Kidney (tissue), 14 donors: ENCODE measurements around the gene SUPT4H1. TPM values are rescaled to one million over a fixed set of nuclear protein-coding genes. Genes with fewer than 3 reads are reported as not detected.

Source experiments
- DNase-seq, 5 donors: peaks; one replicate each; pipeline ENCODE4 v3.0.0-alpha.2; 2013 to 2020
- FAIRE-seq: peaks from 2 replicates; lab custom pipeline; 2012; peaks lifted over from hg19 to GRCh38; lab: Jason Lieb, UNC
- H3K27ac ChIP-seq, 2 donors: one replicate each; pipeline ENCODE4 v1.7.0; 2013; ENCODE audit warnings: low read depth in 2 of 2, low read length in 2 of 2, inconsistent platforms in 1 of 2
- H3K27me3 ChIP-seq: one replicate; pipeline ENCODE4 v1.7.1; 2013; ENCODE audit warnings: low read length, inconsistent platforms; ENCODE audit not compliant: control insufficient read depth, insufficient read depth
- H3K36me3 ChIP-seq, 3 donors: one replicate each; pipeline versions ENCODE4 v1.7.0 to v1.7.1; 2013; ENCODE audit warnings: low read length in 3 of 3, control low read depth in 1 of 3, inconsistent platforms in 1 of 3; ENCODE audit not compliant: insufficient read depth in 3 of 3, control insufficient read depth in 2 of 3
- H3K4me1 ChIP-seq, 3 donors: one replicate each; pipeline versions ENCODE4 v1.7.0 to v1.7.1; 2013; ENCODE audit warnings: low read length in 3 of 3, inconsistent platforms in 1 of 3, low read depth in 1 of 3; ENCODE audit not compliant: control insufficient read depth in 2 of 3, insufficient read depth in 2 of 3
- H3K4me3 ChIP-seq, 3 donors: one replicate each; pipeline versions ENCODE4 v1.7.0 to v1.8.1; 2013; ENCODE audit warnings: low read length in 3 of 3, control low read depth in 1 of 3, inconsistent platforms in 1 of 3
- H3K9ac ChIP-seq, 3 donors: one replicate each; pipeline versions ENCODE4 v1.7.0 to v1.7.1; 2013; ENCODE audit warnings: low read length in 3 of 3, control low read depth in 1 of 3, inconsistent platforms in 1 of 3
- H3K9me3 ChIP-seq, 3 donors: one replicate each; pipeline versions ENCODE4 v1.7.0 to v1.7.1; 2013; ENCODE audit warnings: low read length in 3 of 3, control low read depth in 1 of 3, inconsistent platforms in 1 of 3; ENCODE audit not compliant: control insufficient read depth in 2 of 3, insufficient read depth in 1 of 3
- CTCF ChIP-seq: IDR thresholded peaks from 3 replicates; pipeline ENCODE4 v1.5.1; 2012; ENCODE audit warnings: mild to moderate bottlenecking, moderate library complexity, borderline replicate concordance; ENCODE audit not compliant: insufficient read depth; ENCODE audit errors: extremely low read depth
- intact Hi-C: fragments of 100-400 bp; cut with DNase I; formaldehyde crosslinking; loops from one replicate; pipeline ENCODE4 v1.11.1; 2022
- polyA plus RNA-seq: library from polyadenylated mRNA; stranded (reverse); fragments of 350-450 nt; fragmentation: Illumina TruSeq; extraction: RNeasy Lipid Tissue Mini Kit (QIAGEN cat#74804); gene quantifications from one replicate; pipeline ENCODE4 v1.2.3, GENCODE V29; 2014; ENCODE audit warnings: low read depth, low replicate concordance; ENCODE audit not compliant: insufficient read depth
- total RNA-seq: library from RNA; stranded (reverse); fragmentation: NEBNext Ultra II Directional; extraction: Animal tissue kit (Norgen Biotek cat#: 25700); gene quantifications from one replicate; pipeline ENCODE4 v1.2.1, GENCODE V29; 2021
- donor health status: control.
- donor health status: control.
- donor health status: control.
- donor health status: control.
- donor health status: control.
- donor health status: DM: yes; HTN: yes; CAD: no.
- donor health status: Normal renal cell carcinoma (clear cell type).

The SUPT4H1 gene
- total and polyA plus RNA-seq, 2 donors from 2014 or later: 60.5 to 129 TPM

GRCh38 chr17:58360296-58361063 is 8.5 kb upstream of the SUPT4H1 start:
- H3K4me1 ChIP-seq: peaks cover 0 to 2% (median 0%) of the 10 kb centered on the region in 3 donors
- H3K27ac ChIP-seq: no peak overlapping the region
- intact Hi-C loops: no loop called here
- H3K9ac ChIP-seq: no peak overlapping the region
- no peak for FAIRE-seq
- DNase-seq: no peak
- TF ChIP-seq CTCF: no peak
- H3K4me3 ChIP-seq: no peak overlapping the region
- H3K9me3 ChIP-seq: no peaks in the 10 kb centered on the region
- peaks cover 0 to 16% (median 2%) of the 10 kb centered on the region in 3 donors for H3K36me3 ChIP-seq
- H3K27me3 ChIP-seq: no peaks in the 10 kb centered on the region

GRCh38 chr17:58358408-58359172 is 6.6 kb upstream of the SUPT4H1 start:
- H3K36me3 ChIP-seq: peaks cover 0 to 16% (median 2%) of the 10 kb centered on the region in 3 donors
- intact Hi-C loops: no loop called here
- H3K4me3 ChIP-seq: no peak overlapping the region
- no peak overlapping the region for H3K27ac ChIP-seq
- DNase-seq (no peak), FAIRE-seq (no peak)
- H3K9ac ChIP-seq: no peak overlapping the region
- no peak for TF ChIP-seq CTCF
- no peaks in the 10 kb centered on the region for H3K27me3 ChIP-seq
- H3K4me1 ChIP-seq: no peaks in the 10 kb centered on the region
- H3K9me3 ChIP-seq: no peaks in the 10 kb centered on the region

DNA sequence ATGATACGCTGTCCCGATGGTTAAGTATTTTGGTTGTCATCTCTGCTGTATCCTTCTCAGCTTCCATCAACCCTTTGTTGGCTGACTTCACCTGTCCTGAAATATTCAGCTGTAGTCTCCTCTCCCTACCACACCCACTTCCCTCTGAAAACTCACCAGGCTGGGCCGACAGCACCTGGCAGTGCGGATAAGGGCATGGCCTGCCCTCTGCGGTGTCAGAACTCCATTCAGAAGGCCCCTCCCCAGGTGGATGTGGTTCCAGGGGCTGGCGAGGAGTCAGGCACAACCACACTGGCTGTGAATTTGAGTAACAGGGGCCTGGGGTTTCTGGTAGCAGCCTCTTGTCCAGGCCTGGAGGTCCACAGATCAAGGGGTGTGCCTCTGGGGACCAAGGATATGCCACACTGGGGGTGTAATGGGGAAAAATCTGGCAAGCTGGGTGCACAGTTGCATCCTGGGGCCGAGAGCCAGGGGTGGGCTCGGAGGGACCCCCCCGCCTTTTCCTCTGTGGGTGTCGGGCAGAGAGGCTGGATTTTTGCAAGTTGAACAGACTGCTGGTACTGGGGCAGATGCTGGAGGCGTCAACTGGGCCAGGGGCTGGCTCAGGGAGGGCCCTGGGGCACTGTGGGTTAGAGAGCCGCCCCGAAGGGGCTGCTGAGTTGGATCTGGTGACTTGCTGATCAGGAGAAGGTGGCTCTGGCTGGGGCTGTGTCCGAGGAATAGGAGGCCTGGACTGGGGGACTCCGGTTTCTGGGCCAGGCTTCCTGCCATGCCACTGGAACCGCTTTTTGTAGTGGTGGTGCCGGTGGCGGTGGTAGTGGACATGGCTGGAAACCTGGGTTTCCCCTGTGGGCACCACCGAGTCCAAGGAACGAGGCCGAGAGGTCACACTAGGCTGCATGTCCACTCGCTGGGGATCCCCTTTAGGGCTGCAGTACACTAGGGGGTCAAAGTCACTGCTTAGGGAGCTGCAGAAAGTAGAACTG is 5.6 kb upstream of the SUPT4H1 start:
- Histone ChIP-seq H3K9me3 (no peaks in the 10 kb centered on the region), H3K4me1 (peaks cover 0 to 7% (median 4%) of the 10 kb centered on the region in 3 donors), H3K9ac (no peak overlapping the region), H3K27ac (no peak overlapping the region), H3K4me3 (no peak overlapping the region), H3K36me3 (peaks cover 0 to 16% (median 2%) of the 10 kb centered on the region in 3 donors), H3K27me3 (no peaks in the 10 kb centered on the region)
- FAIRE-seq (no peak), DNase-seq (no peak)
- intact Hi-C loops: no loop called here
- no peak for TF ChIP-seq CTCF
